Suprapubic skin (tissue), 4 donors: ENCODE results near the gene B3GALT2. TPM values are rescaled to one million over a fixed set of nuclear protein-coding genes. Genes with fewer than 3 reads are reported as not detected.

ENCODE experiments used
- DNase-seq, 2 donors: peaks; one replicate each; pipeline ENCODE4 v3.0.0-alpha.2; 2019; ENCODE audit warnings: low spot score in 2 of 2
- H3K27ac ChIP-seq: fragments of 200-600 bp; sonication (generic); one replicate; pipeline ENCODE4 v1.5.1; 2019
- H3K27me3 ChIP-seq: fragments of 200-600 bp; sonication (generic); one replicate; pipeline ENCODE4 v1.5.1; 2019
- H3K36me3 ChIP-seq: fragments of 200-600 bp; sonication (generic); one replicate; pipeline ENCODE4 v1.5.1; 2019
- H3K4me1 ChIP-seq: fragments of 200-600 bp; sonication (generic); one replicate; pipeline ENCODE4 v1.5.1; 2019
- H3K4me3 ChIP-seq: fragments of 200-600 bp; sonication (generic); one replicate; pipeline ENCODE4 v1.5.1; 2019; ENCODE audit warnings: mild to moderate bottlenecking
- H3K9me3 ChIP-seq: fragments of 200-600 bp; sonication (generic); one replicate; pipeline ENCODE4 v1.5.1; 2019
- EP300 ChIP-seq: sonication (generic); formaldehyde crosslinking; IDR thresholded peaks from one replicate; pipeline ENCODE4 v1.6.1; 2017; ENCODE audit warnings: antibody characterized with exemption
- POLR2A ChIP-seq, 2 donors: fragments of 450-650 bp; IDR thresholded peaks; one replicate each; pipeline ENCODE4 v1.6.1; 2017; ENCODE audit warnings: antibody characterized with exemption in 2 of 2, mild to moderate bottlenecking in 2 of 2, moderate library complexity in 2 of 2
- POLR2AphosphoS5 ChIP-seq, 3 donors: sonication (generic); formaldehyde crosslinking; IDR thresholded peaks; one replicate each; pipeline ENCODE4 v1.6.1; 2017; ENCODE audit warnings: antibody characterized with exemption in 3 of 3
- WGBS: methylation state at CpG from one replicate; pipeline ENCODE4 v1.1.5; 2018; 5-methylcytosine and 5-hydroxymethylcytosine counted together
- total RNA-seq, 4 donors: library from RNA; depleted of rRNA; stranded (reverse); fragments of >200 nt; gene quantifications; one replicate each; pipeline ENCODE4 v1.1.0, GENCODE V29; 2016
- TF ChIP-seq, protein P1 (sequence below), 2 donors: fragments of 200-600 bp in 1 of 2; fragments of 450-650 bp in 1 of 2; sonication (generic) in 1 of 2; IDR thresholded peaks; one replicate each; pipeline ENCODE4 v1.5.1; 2016 to 2019; ENCODE audit warnings: antibody characterized with exemption in 2 of 2, mild to moderate bottlenecking in 1 of 2, moderate library complexity in 1 of 2

Gene B3GALT2
- total RNA-seq, 4 donors from 2014 or later = 0.34 TPM; not detected in 3

DNA sequence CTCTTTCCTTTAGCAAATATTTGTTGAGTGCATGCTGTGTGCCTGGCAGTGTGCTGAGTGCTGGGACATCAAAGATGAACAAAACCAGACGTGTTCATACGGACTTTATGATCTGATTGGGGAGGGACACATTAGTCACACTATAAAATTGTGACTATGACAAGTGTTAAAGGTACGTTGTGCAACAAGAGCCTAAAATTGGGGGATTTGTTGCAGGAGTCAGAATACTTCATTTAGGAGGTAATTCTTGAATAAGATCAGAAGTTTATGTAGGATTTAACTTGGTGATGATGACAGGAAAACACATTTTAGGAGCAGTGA is 29.6 kb downstream of the B3GALT2 start:
- Histone ChIP-seq H3K36me3 (peaks cover 33% of the 10 kb centered on the region), H3K4me3 (no peak overlapping the region), H3K9me3 (no peaks in the 10 kb centered on the region), H3K4me1 (no peaks in the 10 kb centered on the region), H3K27ac (no peak overlapping the region), H3K27me3 (no peaks in the 10 kb centered on the region)
- TF ChIP-seq EP300 = no peak
- TF ChIP-seq POLR2AphosphoS5 (IDR thresholded peaks at IDR 0.05) = no peak
- TF ChIP-seq POLR2A (IDR thresholded peaks at IDR 0.05) = no peak
- TF ChIP-seq, protein P1, sequence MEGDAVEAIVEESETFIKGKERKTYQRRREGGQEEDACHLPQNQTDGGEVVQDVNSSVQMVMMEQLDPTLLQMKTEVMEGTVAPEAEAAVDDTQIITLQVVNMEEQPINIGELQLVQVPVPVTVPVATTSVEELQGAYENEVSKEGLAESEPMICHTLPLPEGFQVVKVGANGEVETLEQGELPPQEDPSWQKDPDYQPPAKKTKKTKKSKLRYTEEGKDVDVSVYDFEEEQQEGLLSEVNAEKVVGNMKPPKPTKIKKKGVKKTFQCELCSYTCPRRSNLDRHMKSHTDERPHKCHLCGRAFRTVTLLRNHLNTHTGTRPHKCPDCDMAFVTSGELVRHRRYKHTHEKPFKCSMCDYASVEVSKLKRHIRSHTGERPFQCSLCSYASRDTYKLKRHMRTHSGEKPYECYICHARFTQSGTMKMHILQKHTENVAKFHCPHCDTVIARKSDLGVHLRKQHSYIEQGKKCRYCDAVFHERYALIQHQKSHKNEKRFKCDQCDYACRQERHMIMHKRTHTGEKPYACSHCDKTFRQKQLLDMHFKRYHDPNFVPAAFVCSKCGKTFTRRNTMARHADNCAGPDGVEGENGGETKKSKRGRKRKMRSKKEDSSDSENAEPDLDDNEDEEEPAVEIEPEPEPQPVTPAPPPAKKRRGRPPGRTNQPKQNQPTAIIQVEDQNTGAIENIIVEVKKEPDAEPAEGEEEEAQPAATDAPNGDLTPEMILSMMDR (IDR thresholded peaks at IDR 0.05) = no peak
- 72% methylated on average over 3 of the region's 3 CpGs for WGBS
- no peak for DNase-seq

DNA sequence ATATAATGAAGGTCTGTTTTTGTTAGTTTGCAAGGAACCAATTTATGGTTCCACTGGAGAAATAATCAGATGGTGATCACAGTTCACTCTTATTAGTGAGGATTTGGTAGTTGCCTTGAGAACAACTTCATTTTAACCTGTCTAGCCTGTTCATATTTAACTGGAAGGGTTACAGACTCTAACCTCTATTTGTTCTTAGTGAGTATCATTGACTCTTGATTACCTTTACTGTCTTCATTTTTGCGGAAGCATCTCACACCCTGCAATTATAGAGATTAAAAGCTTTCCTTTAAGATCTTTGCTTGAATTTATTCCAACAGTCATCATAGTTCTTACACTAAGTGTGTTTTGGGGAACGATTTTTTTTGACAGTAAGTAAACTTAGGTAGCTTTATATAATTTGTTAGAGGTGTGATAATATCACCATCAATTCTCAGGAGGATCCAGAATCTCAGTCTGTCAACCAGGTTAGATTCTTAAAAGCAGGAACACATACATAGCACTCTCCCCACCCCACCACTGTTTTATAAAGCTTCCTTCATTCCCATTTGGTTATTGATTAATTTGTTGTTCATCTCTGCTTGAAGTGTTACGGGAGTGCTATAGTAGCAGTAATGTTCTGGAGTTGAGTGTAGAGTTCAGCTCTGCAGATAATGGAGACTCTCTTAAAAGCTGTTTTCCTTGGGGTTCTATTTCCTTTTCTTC is 30.1 kb downstream of the B3GALT2 start:
- no peaks in the 10 kb centered on the region for H3K4me1 ChIP-seq
- no peaks in the 10 kb centered on the region for H3K9me3 ChIP-seq
- WGBS = 83% methylated on average over 3 of the region's 3 CpGs

DNA sequence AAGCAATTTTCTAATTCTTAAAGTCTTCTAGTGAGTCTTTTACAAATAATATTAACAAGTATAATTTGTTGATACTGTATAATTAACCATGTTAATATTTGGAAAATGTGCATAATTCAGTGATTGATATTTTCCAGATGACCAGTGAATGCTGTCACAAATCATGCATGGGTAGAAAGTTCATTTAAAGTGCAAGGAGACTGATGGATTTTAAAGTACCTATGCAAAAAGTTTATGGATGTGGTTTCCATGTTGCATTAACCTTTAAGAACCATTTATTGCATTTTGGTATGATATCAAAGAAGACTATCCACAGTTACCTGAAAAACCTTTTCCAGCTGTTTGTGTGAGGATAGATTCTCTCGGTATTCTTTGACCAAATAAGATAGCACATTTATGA is 41.4 kb downstream of the B3GALT2 start:
- Histone ChIP-seq H3K27me3 (no peaks in the 10 kb centered on the region), H3K27ac (no peak overlapping the region), H3K4me3 (no peak overlapping the region), H3K36me3 (peaks cover 50% of the 10 kb centered on the region), H3K9me3 (no peaks in the 10 kb centered on the region), H3K4me1 (no peaks in the 10 kb centered on the region)
- DNase-seq = no peak
- TF ChIP-seq, protein P1 (IDR thresholded peaks at IDR 0.05) = no peak
- TF ChIP-seq POLR2A (IDR thresholded peaks at IDR 0.05) = no peak
- no peak for TF ChIP-seq POLR2AphosphoS5 (IDR thresholded peaks at IDR 0.05)
- 82% methylated on average over 1 of the region's 1 CpG for WGBS

More for the DNA sequence above, 30.1 kb downstream of the B3GALT2 start:
- Histone ChIP-seq H3K27me3 (no peaks in the 10 kb centered on the region), H3K4me3 (no peak overlapping the region), H3K27ac (no peak overlapping the region), H3K36me3 (peaks cover 38% of the 10 kb centered on the region)
- TF ChIP-seq POLR2A (IDR thresholded peaks at IDR 0.05) = no peak
- TF ChIP-seq, protein P1 (IDR thresholded peaks at IDR 0.05) = no peak
- TF ChIP-seq EP300 = no peak
- no peak for TF ChIP-seq POLR2AphosphoS5 (IDR thresholded peaks at IDR 0.05)
- no peak for DNase-seq

DNA sequence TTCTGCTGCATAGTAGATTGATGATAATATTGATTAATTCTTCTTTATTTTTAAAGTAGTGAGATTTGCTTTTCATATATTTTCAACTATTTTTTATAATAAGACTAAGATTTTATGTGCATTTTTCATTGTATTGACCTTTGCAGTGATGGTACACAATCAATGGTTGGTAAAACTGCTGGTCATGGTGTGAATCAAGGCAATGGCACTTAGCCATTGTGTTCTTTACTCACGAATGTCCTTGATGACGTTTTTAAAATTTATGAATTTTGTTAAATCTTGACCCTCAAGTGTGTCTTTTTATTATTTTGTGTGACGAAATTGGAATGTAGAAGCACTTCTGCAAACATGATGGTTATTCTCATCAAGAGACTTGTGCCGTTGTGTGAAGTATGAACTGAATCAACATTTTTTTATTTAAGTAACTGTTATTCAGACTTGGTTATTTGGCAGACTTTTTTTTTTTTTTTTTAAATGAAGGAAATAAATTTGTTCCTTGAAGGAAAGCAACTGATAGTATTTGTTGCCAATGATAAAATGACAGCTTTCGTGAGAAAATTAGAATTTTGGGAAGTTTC is 42.0 kb downstream of the B3GALT2 start:
- Histone ChIP-seq H3K27ac (no peak overlapping the region), H3K9me3 (no peaks in the 10 kb centered on the region), H3K4me1 (no peaks in the 10 kb centered on the region), H3K4me3 (no peak overlapping the region), H3K36me3 (peaks cover 53% of the 10 kb centered on the region), H3K27me3 (no peaks in the 10 kb centered on the region)
- DNase-seq = no peak
- TF ChIP-seq POLR2AphosphoS5 (IDR thresholded peaks at IDR 0.05) = no peak
- TF ChIP-seq, protein P1 (IDR thresholded peaks at IDR 0.05) = no peak
- no peak for TF ChIP-seq EP300
- no peak for TF ChIP-seq POLR2A (IDR thresholded peaks at IDR 0.05)
- 71% methylated on average over 5 of the region's 5 CpGs for WGBS

- 83% methylated on average over 1 of the region's 1 CpG for WGBS
- no peaks in the 10 kb centered on the region for H3K27me3 ChIP-seq
- no peak overlapping the region for H3K4me3 ChIP-seq
- no peak for TF ChIP-seq POLR2A (IDR thresholded peaks at IDR 0.05)
- TF ChIP-seq POLR2AphosphoS5 (IDR thresholded peaks at IDR 0.05) = no peak
- no peak for TF ChIP-seq EP300
- TF ChIP-seq, protein P1 (IDR thresholded peaks at IDR 0.05) = no peak
- DNase-seq = no peak
- H3K36me3 ChIP-seq = peaks cover 55% of the 10 kb centered on the region
- H3K9me3 ChIP-seq = no peaks in the 10 kb centered on the region
- no peaks in the 10 kb centered on the region for H3K4me1 ChIP-seq
- H3K27ac ChIP-seq = no peak overlapping the region
Measured at GRCh38 chr1:193143285-193143684, 43.1 kb downstream of the B3GALT2 start.
